Mesenchymal stem cell (in vitro differentiated cells and primary cell): ENCODE measurements around the gene STXBP1.
A peak's percentile ranks its signal among the peaks of the same experiment; 100 is the strongest.

Experiments used
- DNase-seq: peaks from one replicate; pipeline ENCODE4 v3.0.0-alpha.2; 2013
- H2AFZ ChIP-seq: one replicate; pipeline ENCODE4 v1.6.1; 2013; ENCODE audit warnings: low read depth, mild to moderate bottlenecking, control low read depth, inconsistent platforms, low read length, moderate library complexity
- H2AK5ac ChIP-seq: 2 replicates; pipeline ENCODE4 v1.6.1; 2013; ENCODE audit warnings: low read length, moderate library complexity, mild to moderate bottlenecking, inconsistent platforms; ENCODE audit not compliant: severe bottlenecking
- H2BK120ac ChIP-seq: one replicate; pipeline ENCODE4 v1.6.1; 2013; ENCODE audit warnings: low read depth, mild to moderate bottlenecking, inconsistent platforms, low read length, moderate library complexity
- H2BK12ac ChIP-seq, 2 experiments: one replicate each; pipeline ENCODE4 v1.6.1; 2013; ENCODE audit warnings: inconsistent platforms in 2 of 2, low read length in 2 of 2, mild to moderate bottlenecking in 2 of 2, moderate library complexity in 2 of 2, control low read depth in 1 of 2
- H2BK15ac ChIP-seq: one replicate; pipeline ENCODE4 v1.6.1; 2013; ENCODE audit warnings: mild to moderate bottlenecking, low read depth, inconsistent platforms; ENCODE audit not compliant: poor library complexity, severe bottlenecking
- H2BK5ac ChIP-seq: 2 replicates; pipeline ENCODE4 v1.6.1; 2013; ENCODE audit warnings: low read depth, mild to moderate bottlenecking, low read length, control low read depth, inconsistent platforms; ENCODE audit not compliant: poor library complexity, severe bottlenecking
- H3K14ac ChIP-seq, 2 experiments: one replicate each; pipeline ENCODE4 v1.6.1; 2013; ENCODE audit warnings: inconsistent platforms in 2 of 2, low read length in 2 of 2, control low read depth in 1 of 2, mild to moderate bottlenecking in 1 of 2, moderate library complexity in 1 of 2
- H3K18ac ChIP-seq, 2 experiments: one replicate each; pipeline ENCODE4 v1.6.1; 2013; ENCODE audit warnings: inconsistent platforms in 2 of 2, low read length in 2 of 2, control low read depth in 1 of 2, low read depth in 1 of 2, mild to moderate bottlenecking in 1 of 2
- H3K23ac ChIP-seq, 2 experiments: one replicate each; pipeline ENCODE4 v1.6.1; 2013; ENCODE audit warnings: inconsistent platforms in 2 of 2, low read length in 2 of 2, mild to moderate bottlenecking in 2 of 2, moderate library complexity in 2 of 2, control low read depth in 1 of 2
- H3K27ac ChIP-seq: 2 replicates; pipeline ENCODE4 v1.5.1; 2013; ENCODE audit warnings: mild to moderate bottlenecking, moderate library complexity, low read length, control low read depth, inconsistent platforms; ENCODE audit not compliant: poor library complexity, severe bottlenecking
- H3K27me3 ChIP-seq, 2 experiments: 2 replicates each; pipeline versions ENCODE4 v1.6.1 to v1.7.0; 2013; ENCODE audit warnings: low read length in 2 of 2, mild to moderate bottlenecking in 2 of 2, moderate library complexity in 2 of 2, control low read depth in 1 of 2, inconsistent platforms in 1 of 2; ENCODE audit not compliant: control insufficient read depth in 1 of 2, insufficient read depth in 1 of 2
- H3K36me3 ChIP-seq, 2 experiments: 2 replicates each; pipeline versions ENCODE4 v1.6.1 to v1.7.0; 2013; ENCODE audit warnings: low read length in 2 of 2, control low read depth in 1 of 2, inconsistent platforms in 1 of 2, low read depth in 1 of 2, mild to moderate bottlenecking in 1 of 2; ENCODE audit not compliant: insufficient read depth in 2 of 2, control insufficient read depth in 1 of 2
- H3K4ac ChIP-seq, 2 experiments: one replicate each; pipeline ENCODE4 v1.6.1; 2013; ENCODE audit warnings: inconsistent platforms in 2 of 2, low read length in 2 of 2, mild to moderate bottlenecking in 2 of 2, moderate library complexity in 2 of 2, control low read depth in 1 of 2, low read depth in 1 of 2
- H3K4me1 ChIP-seq: 2 replicates; pipeline ENCODE4 v1.6.1; 2013; ENCODE audit warnings: low read depth, low read length, control low read depth; ENCODE audit not compliant: control insufficient read depth, insufficient read depth
- H3K4me2 ChIP-seq: 2 replicates; pipeline ENCODE4 v1.6.1; 2013; ENCODE audit warnings: low read length, mild to moderate bottlenecking, inconsistent platforms; ENCODE audit not compliant: poor library complexity, severe bottlenecking
- H3K4me3 ChIP-seq, 2 experiments: 2 replicates each; pipeline versions ENCODE4 v1.5.1 to v1.7.0; 2013; ENCODE audit warnings: low read length in 2 of 2, mild to moderate bottlenecking in 2 of 2, control low read depth in 1 of 2, low read depth in 1 of 2; ENCODE audit not compliant: insufficient read depth in 1 of 2
- H3K79me1 ChIP-seq: replicated peaks from 2 replicates; pipeline ENCODE4 v1.6.1; 2013; ENCODE audit warnings: mild to moderate bottlenecking, control low read depth, low read length, inconsistent platforms; ENCODE audit not compliant: poor library complexity, severe bottlenecking
- H3K9ac ChIP-seq: 2 replicates; pipeline ENCODE4 v1.7.0; 2013; ENCODE audit warnings: mild to moderate bottlenecking, low read length, moderate library complexity
- H3K9me3 ChIP-seq: 2 replicates; pipeline ENCODE4 v1.7.0; 2013; ENCODE audit warnings: mild to moderate bottlenecking, low read length; ENCODE audit not compliant: control insufficient read depth
- H4K8ac ChIP-seq: one replicate; pipeline ENCODE4 v1.6.1; 2013; ENCODE audit warnings: inconsistent platforms, mild to moderate bottlenecking, low read length, moderate library complexity
- H4K91ac ChIP-seq: one replicate; pipeline ENCODE4 v1.6.1; 2013; ENCODE audit warnings: mild to moderate bottlenecking, low read length, inconsistent platforms
- whole genome bisulfite sequencing: methylation state at CpG from one replicate; pipeline ENCODE4 v1.1.7; 2013; ENCODE audit warnings: mixed read lengths; 5-methylcytosine and 5-hydroxymethylcytosine counted together

STXBP1 gene

GRCh38 chr9:127628758-127629467, 16.8 kb downstream of the STXBP1 start:
- H3K4me3 ChIP-seq, result no peak overlapping the region
- H2AK5ac ChIP-seq, result no peak overlapping the region
- peaks cover 11% of the 10 kb centered on the region for H3K4me1 ChIP-seq
- H3K4ac ChIP-seq, result no peak overlapping the region
- 83% methylated on average over 9 of the region's 9 CpGs for WGBS
- no peak overlapping the region for H3K27ac ChIP-seq
- H4K8ac ChIP-seq, result no peak overlapping the region
- H3K9ac ChIP-seq, result peak overlapping the region; percentile 33
- no peak overlapping the region for H3K4me2 ChIP-seq
- H3K18ac ChIP-seq, result peak overlapping the region in 1 of 2 experiments; percentile 21
- H3K14ac ChIP-seq, result peak overlapping the region in 1 of 2 experiments; percentile 14
- H3K9me3 ChIP-seq, result no peaks in the 10 kb centered on the region
- H2AFZ ChIP-seq, result no peak overlapping the region
- H2BK5ac ChIP-seq, result no peak overlapping the region
- H3K27me3 ChIP-seq, result no peaks in the 10 kb centered on the region
- peaks cover 35% of the 10 kb centered on the region for H3K79me1 ChIP-seq
- H3K36me3 ChIP-seq, result peaks cover 4 to 7% of the 10 kb centered on the region in 2 experiments
- H2BK120ac ChIP-seq, result no peak overlapping the region
- no peak for DNase-seq
- H2BK12ac ChIP-seq, result no peak overlapping the region
- no peak overlapping the region for H4K91ac ChIP-seq
- no peak overlapping the region for H3K23ac ChIP-seq
- no peak overlapping the region for H2BK15ac ChIP-seq

- Histone ChIP-seq H3K9ac (no peak overlapping the region), H3K27me3 (no peaks in the 10 kb centered on the region), H4K8ac (no peak overlapping the region), H3K4ac (no peak overlapping the region), H3K18ac (peak overlapping the region in 1 of 2 experiments; percentile 16), H4K91ac (no peak overlapping the region), H3K79me1 (peaks cover 42% of the 10 kb centered on the region), H3K4me3 (no peak overlapping the region), H3K23ac (no peak overlapping the region), H2AFZ (no peak overlapping the region), H2AK5ac (no peak overlapping the region), H2BK120ac (no peak overlapping the region), H3K36me3 (peaks cover 4 to 10% of the 10 kb centered on the region in 2 experiments), H2BK5ac (no peak overlapping the region), H3K4me1 (peaks cover 11% of the 10 kb centered on the region), H3K4me2 (no peak overlapping the region), H2BK15ac (no peak overlapping the region), H3K14ac (peak overlapping the region in 1 of 2 experiments; percentile 51), H2BK12ac (no peak overlapping the region), H3K27ac (no peak overlapping the region), H3K9me3 (no peaks in the 10 kb centered on the region)
- 90% methylated on average over 8 of the region's 8 CpGs for WGBS
- DNase-seq, result peak; percentile 27
These were observed 17.5 kb downstream of the STXBP1 start for GRCh38 chr9:127629468-127630081.

- Histone ChIP-seq H2BK120ac (no peak overlapping the region), H3K23ac (no peak overlapping the region), H3K27ac (no peak overlapping the region), H2AK5ac (no peak overlapping the region), H2BK12ac (no peak overlapping the region), H3K27me3 (no peaks in the 10 kb centered on the region), H3K4me1 (peaks cover 11% of the 10 kb centered on the region), H2BK15ac (no peak overlapping the region), H4K91ac (no peak overlapping the region), H3K4me2 (no peak overlapping the region), H2BK5ac (no peak overlapping the region), H3K9me3 (no peaks in the 10 kb centered on the region), H3K14ac (no peak overlapping the region), H3K4me3 (no peak overlapping the region), H3K4ac (no peak overlapping the region), H3K9ac (no peak overlapping the region), H3K79me1 (peaks cover 38% of the 10 kb centered on the region), H3K18ac (no peak overlapping the region), H2AFZ (no peak overlapping the region), H3K36me3 (peaks cover 4 to 10% of the 10 kb centered on the region in 2 experiments), H4K8ac (no peak overlapping the region)
- WGBS, result 89% methylated on average over 9 of the region's 13 CpGs
- DNase-seq, result no peak
These were observed 21.3 kb downstream of the STXBP1 start for GRCh38 chr9:127633216-127633862.

GRCh38 chr9:127634021-127634420, 21.9 kb downstream of the STXBP1 start:
- Histone ChIP-seq H3K14ac (no peak overlapping the region), H3K36me3 (peaks cover 4 to 10% of the 10 kb centered on the region in 2 experiments), H2BK120ac (no peak overlapping the region), H3K4ac (no peak overlapping the region), H2AFZ (no peak overlapping the region), H3K27ac (no peak overlapping the region), H4K8ac (no peak overlapping the region), H3K4me3 (no peak overlapping the region), H2BK12ac (no peak overlapping the region), H3K9me3 (no peaks in the 10 kb centered on the region), H2AK5ac (no peak overlapping the region), H3K18ac (no peak overlapping the region), H3K79me1 (peaks cover 36% of the 10 kb centered on the region), H2BK15ac (no peak overlapping the region), H3K4me1 (peaks cover 7% of the 10 kb centered on the region), H4K91ac (no peak overlapping the region), H3K9ac (no peak overlapping the region), H3K4me2 (no peak overlapping the region), H3K23ac (no peak overlapping the region), H2BK5ac (no peak overlapping the region), H3K27me3 (no peaks in the 10 kb centered on the region)
- 82% methylated on average over 7 of the region's 7 CpGs for WGBS
- no peak for DNase-seq
